ENCODE measurements around the gene NAALADL2.

DNA sequence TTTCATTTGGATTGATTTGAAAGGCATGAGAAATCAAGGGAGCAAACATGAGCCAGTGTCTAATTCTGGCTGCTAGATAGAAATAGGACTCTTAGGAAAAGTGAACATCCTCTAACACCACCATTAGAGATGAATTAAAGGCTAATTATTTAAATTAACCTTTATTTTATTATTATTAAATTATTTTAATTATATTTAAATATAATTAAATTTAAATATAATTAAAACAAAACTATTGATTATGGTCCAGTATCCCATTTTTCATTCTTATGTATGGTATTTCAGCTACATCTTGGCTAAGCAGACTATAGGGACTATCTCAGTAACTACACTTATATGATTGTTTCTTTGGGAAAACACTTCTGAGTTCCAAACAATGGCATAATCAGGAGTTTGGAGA lies 904.8 kb downstream of the NAALADL2 start:
- TF ChIP-seq, protein P1, sequence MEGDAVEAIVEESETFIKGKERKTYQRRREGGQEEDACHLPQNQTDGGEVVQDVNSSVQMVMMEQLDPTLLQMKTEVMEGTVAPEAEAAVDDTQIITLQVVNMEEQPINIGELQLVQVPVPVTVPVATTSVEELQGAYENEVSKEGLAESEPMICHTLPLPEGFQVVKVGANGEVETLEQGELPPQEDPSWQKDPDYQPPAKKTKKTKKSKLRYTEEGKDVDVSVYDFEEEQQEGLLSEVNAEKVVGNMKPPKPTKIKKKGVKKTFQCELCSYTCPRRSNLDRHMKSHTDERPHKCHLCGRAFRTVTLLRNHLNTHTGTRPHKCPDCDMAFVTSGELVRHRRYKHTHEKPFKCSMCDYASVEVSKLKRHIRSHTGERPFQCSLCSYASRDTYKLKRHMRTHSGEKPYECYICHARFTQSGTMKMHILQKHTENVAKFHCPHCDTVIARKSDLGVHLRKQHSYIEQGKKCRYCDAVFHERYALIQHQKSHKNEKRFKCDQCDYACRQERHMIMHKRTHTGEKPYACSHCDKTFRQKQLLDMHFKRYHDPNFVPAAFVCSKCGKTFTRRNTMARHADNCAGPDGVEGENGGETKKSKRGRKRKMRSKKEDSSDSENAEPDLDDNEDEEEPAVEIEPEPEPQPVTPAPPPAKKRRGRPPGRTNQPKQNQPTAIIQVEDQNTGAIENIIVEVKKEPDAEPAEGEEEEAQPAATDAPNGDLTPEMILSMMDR (conservative IDR thresholded peaks at IDR 0.05): no peak
- no peak for TF ChIP-seq ZFX (IDR thresholded peaks at IDR 0.05)
